HG02642 (cell line): ENCODE data around the gene IRAK3.

Source experiments
- ATAC-seq: cut with Tn5 transposase; IDR thresholded peaks from one replicate; pipeline ENCODE4 v1.9.1; 2021; ENCODE audit warnings: mild to moderate bottlenecking; ENCODE audit not compliant: unreplicated experiment, poor library complexity

The IRAK3 gene

DNA sequence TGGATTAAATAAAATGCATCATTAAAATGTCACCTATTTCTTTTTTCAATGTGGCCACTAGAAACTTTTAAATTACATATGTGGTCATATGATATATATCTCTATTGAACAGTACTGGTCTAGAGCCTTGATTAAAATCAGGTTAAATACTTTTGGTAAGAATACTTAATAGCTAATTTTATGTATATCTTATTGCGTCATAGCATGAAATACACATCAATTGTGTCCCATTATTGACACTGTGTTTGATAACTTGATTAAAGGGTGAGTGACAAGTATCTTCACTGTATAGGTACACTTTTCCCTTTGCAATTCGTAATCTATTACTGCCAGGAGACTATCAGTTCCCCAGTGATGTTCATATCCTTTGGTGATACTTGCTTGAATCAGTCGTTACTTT is 108.9 kb downstream of the IRAK3 start:
- no peak for ATAC-seq

DNA sequence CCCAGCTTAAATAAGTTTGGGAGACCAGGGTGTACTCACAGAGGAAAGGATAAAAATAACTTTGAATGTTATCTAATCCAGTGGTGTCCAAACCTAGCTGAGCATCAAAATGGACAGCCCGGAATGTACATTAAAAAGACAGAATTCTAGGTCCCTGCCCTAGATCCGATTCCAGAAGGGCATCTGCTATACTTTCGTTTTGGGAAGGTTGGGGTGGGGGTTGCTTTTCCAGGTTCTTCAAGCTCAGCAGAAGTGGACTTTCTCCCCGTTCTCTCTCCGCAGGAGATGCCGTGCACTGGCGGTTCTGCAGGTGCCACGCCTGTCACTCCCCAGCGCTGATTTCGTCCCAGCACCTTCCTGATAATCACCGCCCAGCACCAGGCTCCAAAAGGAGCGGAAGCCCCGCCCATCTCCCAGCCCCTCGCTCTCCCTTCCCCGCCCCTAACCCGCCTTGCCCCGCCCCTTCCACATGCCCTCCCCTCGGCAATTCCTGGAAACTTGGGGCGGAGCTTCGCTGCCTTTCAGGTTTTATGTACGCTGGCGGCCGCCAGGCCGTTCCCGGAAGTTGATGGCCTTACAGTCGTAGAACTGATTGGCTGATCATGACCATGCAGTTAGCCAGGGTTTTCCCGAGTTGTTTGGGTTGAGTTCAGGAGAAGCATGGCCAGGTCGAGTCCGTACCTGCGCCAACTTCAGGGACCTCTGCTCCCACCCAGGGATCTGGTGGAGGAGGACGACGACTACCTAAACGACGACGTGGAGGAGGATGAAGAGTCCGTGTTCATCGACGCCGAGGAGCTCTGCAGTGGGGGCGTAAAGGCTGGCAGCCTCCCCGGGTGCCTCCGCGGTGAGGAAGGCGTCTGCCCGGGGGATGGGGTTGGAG is 113.2 kb downstream of the IRAK3 start, which contains the start of gene HELB:
TSS of gene HELB (plus strand) at position 550 of the 883 bp plus-strand sequence. CDS start at position 661, 111 bp downstream.
- peak; percentile 95 for ATAC-seq

DNA sequence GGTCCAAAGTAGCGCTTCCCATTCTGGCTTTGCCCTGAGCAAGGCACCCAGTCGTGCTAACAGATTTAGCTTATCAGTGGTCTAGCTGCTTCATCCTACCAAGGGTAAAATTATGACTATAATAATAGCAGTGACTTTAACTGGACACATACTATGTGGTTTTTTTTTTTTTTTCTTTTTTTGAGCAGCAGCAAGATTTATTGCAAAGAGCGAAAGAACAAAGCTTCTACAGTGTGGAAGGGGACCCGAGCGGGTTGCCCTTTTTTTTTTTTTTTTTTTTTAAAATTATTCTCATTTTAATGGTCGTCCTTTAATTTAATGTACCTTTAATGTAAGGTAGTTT is 113.8 kb downstream of the IRAK3 start:
- ATAC-seq = no peak

DNA sequence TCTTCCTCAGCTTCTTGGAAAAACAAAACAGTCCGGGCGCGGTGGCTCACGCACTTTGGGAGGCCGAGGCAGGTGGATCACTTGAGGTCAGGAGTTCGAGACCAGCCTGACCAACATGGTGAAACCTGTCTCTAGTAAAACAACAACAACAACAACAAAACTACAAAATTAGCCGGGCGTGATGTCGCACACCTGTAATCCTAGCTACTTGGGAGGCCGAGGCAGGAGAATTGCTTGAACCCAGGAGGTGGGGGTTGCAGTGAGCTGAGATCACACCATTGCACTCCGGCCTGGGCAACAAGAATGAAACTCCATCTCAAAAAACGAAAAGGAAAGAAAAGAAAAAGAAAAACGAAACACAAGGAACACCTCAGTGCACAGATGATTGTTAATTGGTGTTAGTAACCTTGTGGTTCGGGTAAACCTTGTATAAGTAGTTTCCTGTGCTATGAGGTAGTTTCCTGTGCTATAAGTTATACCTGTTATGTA is 114.3 kb downstream of the IRAK3 start:
- ATAC-seq = peak; percentile 38
